ENCODE results near the gene APBA3. TPM values are rescaled to one million over a fixed set of nuclear protein-coding genes. Genes with fewer than 3 reads are reported as not detected.

Gene APBA3
- total and polyA plus RNA-seq, 7 experiments from 2014 or later, result 30.7 to 77.3 (median 62.3) TPM

GRCh38 chr19:3780786-3781304 lies 19.4 kb upstream of the APBA3 start:
- Mint-ChIP-seq H3K4me3 (no peak overlapping the region), H3K4me1 (peaks cover 0 to 13% (median 6%) of the 10 kb centered on the region in 7 donors), H3K27me3 (peaks cover 0 to 11% (median 0%) of the 10 kb centered on the region in 5 donors), H3K27ac (peak overlapping the region in 1 of 9 donors; percentile 57), H3K9me3 (peaks cover 0 to 22% (median 15%) of the 10 kb centered on the region in 11 donors), H3K36me3 (peaks cover 5 to 21% (median 21%) of the 10 kb centered on the region in 5 donors)
- CTCF ChIA-PET, result no interaction called here
- H3K27ac ChIP-seq (ENCODE audit: low read depth, low read length), result no peak overlapping the region
- POLR2A ChIA-PET, result interaction anchor here (0.8 kb wide), 1 partner anchor 19 kb away, joined by 3 read pairs; the partner anchor contains the start of gene MRPL54
- no peaks in the 10 kb centered on the region for H3K27me3 ChIP-seq (ENCODE audit: control insufficient read depth in 2 of 2, insufficient read depth in 2 of 2, low read length in 2 of 2)
- no peak overlapping the region for H3K4me3 ChIP-seq (ENCODE audit: low read length)
- DNase-seq (peak in 1 of 9 donors; percentile 25), ATAC-seq (no peak)
- H3K4me1 ChIP-seq (ENCODE audit: control insufficient read depth in 2 of 2, insufficient read depth in 2 of 2, low read length in 2 of 2), result no peaks in the 10 kb centered on the region
- H3K9me3 ChIP-seq (ENCODE audit: control insufficient read depth in 2 of 3, low read length in 3 of 3), result peaks cover 0 to 22% (median 11%) of the 10 kb centered on the region in 3 experiments
- peaks cover 0 to 4% (median 0%) of the 10 kb centered on the region in 3 experiments for H3K36me3 ChIP-seq (ENCODE audit: control insufficient read depth in 2 of 3, insufficient read depth in 3 of 3, low read length in 3 of 3)
- intact Hi-C loops (cut with micrococcal nuclease), result loop anchor here in 1 of 2 donors (5.0 kb wide), 1 partner anchor 41 kb away; no protein-coding TSS in a partner anchor

- Histone ChIP-seq H3K9me3 (ENCODE audit: control insufficient read depth in 2 of 3, low read length in 3 of 3) (peaks cover 0 to 22% (median 11%) of the 10 kb centered on the region in 3 experiments), H3K36me3 (ENCODE audit: control insufficient read depth in 2 of 3, insufficient read depth in 3 of 3, low read length in 3 of 3) (peaks cover 0 to 4% (median 0%) of the 10 kb centered on the region in 3 experiments), H3K27ac (ENCODE audit: low read depth, low read length) (no peak overlapping the region), H3K27me3 (ENCODE audit: control insufficient read depth in 2 of 2, insufficient read depth in 2 of 2, low read length in 2 of 2) (no peaks in the 10 kb centered on the region), H3K4me3 (ENCODE audit: low read length) (no peak overlapping the region), H3K4me1 (ENCODE audit: control insufficient read depth in 2 of 2, insufficient read depth in 2 of 2, low read length in 2 of 2) (no peaks in the 10 kb centered on the region)
- no peak overlapping the region for H3K27ac Mint-ChIP-seq
- POLR2A ChIA-PET, result interaction anchor here (0.6 to 1.2 kb wide), 3 partner anchors 17 to 115 kb away, joined by 3 to 4 read pairs (median 3); partner anchors contain the start of genes APBA3 and MRPL54
- peaks cover 0 to 5% (median 0%) of the 10 kb centered on the region in 7 donors for H3K4me1 Mint-ChIP-seq
- CTCF ChIA-PET, result no interaction called here
- peaks cover 0 to 22% (median 15%) of the 10 kb centered on the region in 11 donors for H3K9me3 Mint-ChIP-seq
- intact Hi-C loops (cut with micrococcal nuclease), result no loop called here
- ATAC-seq, result no peak
- H3K36me3 Mint-ChIP-seq, result peaks cover 5 to 21% (median 21%) of the 10 kb centered on the region in 5 donors
- H3K27me3 Mint-ChIP-seq, result peaks cover 0 to 2% (median 0%) of the 10 kb centered on the region in 5 donors
- DNase-seq, result no peak
- no peak overlapping the region for H3K4me3 Mint-ChIP-seq
Measured at GRCh38 chr19:3778899-3779723, 17.6 kb upstream of the APBA3 start.

GRCh38 chr19:3778104-3778867 lies 16.8 kb upstream of the APBA3 start:
- peaks cover 5 to 21% (median 20%) of the 10 kb centered on the region in 5 donors for H3K36me3 Mint-ChIP-seq
- DNase-seq (no peak), ATAC-seq (no peak)
- Histone ChIP-seq H3K4me3 (ENCODE audit: low read length) (no peak overlapping the region), H3K4me1 (ENCODE audit: control insufficient read depth in 2 of 2, insufficient read depth in 2 of 2, low read length in 2 of 2) (no peaks in the 10 kb centered on the region), H3K36me3 (ENCODE audit: control insufficient read depth in 2 of 3, insufficient read depth in 3 of 3, low read length in 3 of 3) (peaks cover 0 to 4% (median 0%) of the 10 kb centered on the region in 3 experiments), H3K27ac (ENCODE audit: low read depth, low read length) (no peak overlapping the region), H3K9me3 (ENCODE audit: control insufficient read depth in 2 of 3, low read length in 3 of 3) (peaks cover 0 to 22% (median 11%) of the 10 kb centered on the region in 3 experiments), H3K27me3 (ENCODE audit: control insufficient read depth in 2 of 2, insufficient read depth in 2 of 2, low read length in 2 of 2) (no peaks in the 10 kb centered on the region)
- H3K27ac Mint-ChIP-seq, result no peak overlapping the region
- ChIA-PET CTCF (no interaction called here), POLR2A (interaction anchor here (0.6 to 1.2 kb wide), 3 partner anchors 16 to 114 kb away, joined by 3 to 4 read pairs (median 3); partner anchors contain the start of genes APBA3 and MRPL54)
- H3K9me3 Mint-ChIP-seq, result peaks cover 0 to 22% (median 15%) of the 10 kb centered on the region in 11 donors
- intact Hi-C loops (cut with micrococcal nuclease), result no loop called here
- H3K4me1 Mint-ChIP-seq, result peaks cover 0 to 5% (median 0%) of the 10 kb centered on the region in 7 donors
- H3K4me3 Mint-ChIP-seq, result no peak overlapping the region
- no peaks in the 10 kb centered on the region for H3K27me3 Mint-ChIP-seq

GRCh38 chr19:3776479-3777040 lies 15.1 kb upstream of the APBA3 start:
- peaks cover 0 to 5% (median 0%) of the 10 kb centered on the region in 7 donors for H3K4me1 Mint-ChIP-seq
- Histone ChIP-seq H3K27me3 (ENCODE audit: control insufficient read depth in 2 of 2, insufficient read depth in 2 of 2, low read length in 2 of 2) (no peaks in the 10 kb centered on the region), H3K27ac (ENCODE audit: low read depth, low read length) (no peak overlapping the region), H3K9me3 (ENCODE audit: control insufficient read depth in 2 of 3, low read length in 3 of 3) (peaks cover 0 to 7% (median 2%) of the 10 kb centered on the region in 3 experiments), H3K36me3 (ENCODE audit: control insufficient read depth in 2 of 3, insufficient read depth in 3 of 3, low read length in 3 of 3) (no peaks in the 10 kb centered on the region), H3K4me1 (ENCODE audit: control insufficient read depth in 2 of 2, insufficient read depth in 2 of 2, low read length in 2 of 2) (no peaks in the 10 kb centered on the region), H3K4me3 (ENCODE audit: low read length) (no peak overlapping the region)
- ChIA-PET CTCF (no interaction called here), POLR2A (no interaction called here)
- no peak overlapping the region for H3K4me3 Mint-ChIP-seq
- intact Hi-C loops (cut with micrococcal nuclease), result no loop called here
- no peaks in the 10 kb centered on the region for H3K27me3 Mint-ChIP-seq
- no peak for DNase-seq
- peaks cover 0 to 9% (median 6%) of the 10 kb centered on the region in 11 donors for H3K9me3 Mint-ChIP-seq
- ATAC-seq, result no peak
- H3K27ac Mint-ChIP-seq, result no peak overlapping the region
- peaks cover 0 to 7% (median 7%) of the 10 kb centered on the region in 5 donors for H3K36me3 Mint-ChIP-seq

- no peaks in the 10 kb centered on the region for H3K27me3 ChIP-seq (ENCODE audit: control insufficient read depth in 2 of 2, insufficient read depth in 2 of 2, low read length in 2 of 2)
- no peak for DNase-seq
- no peaks in the 10 kb centered on the region for H3K27me3 Mint-ChIP-seq
- intact Hi-C loops (cut with micrococcal nuclease), result no loop called here
- ATAC-seq, result no peak
- peaks cover 0 to 4% (median under 1%) of the 10 kb centered on the region in 11 donors for H3K9me3 Mint-ChIP-seq
- ChIA-PET CTCF (no interaction called here), POLR2A (no interaction called here)
- no peaks in the 10 kb centered on the region for H3K4me1 ChIP-seq (ENCODE audit: control insufficient read depth in 2 of 2, insufficient read depth in 2 of 2, low read length in 2 of 2)
- no peaks in the 10 kb centered on the region for H3K36me3 ChIP-seq (ENCODE audit: control insufficient read depth in 2 of 3, insufficient read depth in 3 of 3, low read length in 3 of 3)
- H3K36me3 Mint-ChIP-seq, result peaks cover 0 to 2% (median under 1%) of the 10 kb centered on the region in 5 donors
- peaks cover 0 to 8% (median 0%) of the 10 kb centered on the region in 7 donors for H3K4me1 Mint-ChIP-seq
- H3K4me3 ChIP-seq (ENCODE audit: low read length), result no peak overlapping the region
- H3K27ac ChIP-seq (ENCODE audit: low read depth, low read length), result no peak overlapping the region
- H3K9me3 ChIP-seq (ENCODE audit: control insufficient read depth in 2 of 3, low read length in 3 of 3), result no peaks in the 10 kb centered on the region
- no peak overlapping the region for H3K4me3 Mint-ChIP-seq
- H3K27ac Mint-ChIP-seq, result no peak overlapping the region
Measured at GRCh38 chr19:3775831-3776230, 14.3 kb upstream of the APBA3 start.

- H3K36me3 ChIP-seq (ENCODE audit: control insufficient read depth in 2 of 3, insufficient read depth in 3 of 3, low read length in 3 of 3), result no peaks in the 10 kb centered on the region
- Mint-ChIP-seq H3K27ac (no peak overlapping the region), H3K4me1 (peaks cover 0 to 8% (median 0%) of the 10 kb centered on the region in 7 donors), H3K9me3 (peaks cover 0 to 4% (median 0%) of the 10 kb centered on the region in 11 donors), H3K36me3 (peaks cover 0 to 1% (median 0%) of the 10 kb centered on the region in 5 donors), H3K27me3 (no peaks in the 10 kb centered on the region), H3K4me3 (no peak overlapping the region)
- no peaks in the 10 kb centered on the region for H3K9me3 ChIP-seq (ENCODE audit: control insufficient read depth in 2 of 3, low read length in 3 of 3)
- no peaks in the 10 kb centered on the region for H3K4me1 ChIP-seq (ENCODE audit: control insufficient read depth in 2 of 2, insufficient read depth in 2 of 2, low read length in 2 of 2)
- H3K4me3 ChIP-seq (ENCODE audit: low read length), result no peak overlapping the region
- ATAC-seq, result no peak
- no peaks in the 10 kb centered on the region for H3K27me3 ChIP-seq (ENCODE audit: control insufficient read depth in 2 of 2, insufficient read depth in 2 of 2, low read length in 2 of 2)
- no peak for DNase-seq
- intact Hi-C loops (cut with micrococcal nuclease), result no loop called here
- ChIA-PET POLR2A (interaction anchor here (0.6 kb wide), 2 partner anchors 11 to 592 kb away, joined by 3 to 4 read pairs; no protein-coding TSS in a partner anchor), CTCF (no interaction called here)
- H3K27ac ChIP-seq (ENCODE audit: low read depth, low read length), result no peak overlapping the region
Measured at GRCh38 chr19:3775374-3775711, 13.9 kb upstream of the APBA3 start.
